ENCODE results near the gene PTPRZ1. TPM values are rescaled to one million over a fixed set of nuclear protein-coding genes. Genes with fewer than 3 reads are reported as not detected.

Gene PTPRZ1
- total and polyA plus RNA-seq, 2 of the 13 experiments (the other 11 are each of a cell fraction or from before 2014, with no cell fraction given), result not detected

DNA sequence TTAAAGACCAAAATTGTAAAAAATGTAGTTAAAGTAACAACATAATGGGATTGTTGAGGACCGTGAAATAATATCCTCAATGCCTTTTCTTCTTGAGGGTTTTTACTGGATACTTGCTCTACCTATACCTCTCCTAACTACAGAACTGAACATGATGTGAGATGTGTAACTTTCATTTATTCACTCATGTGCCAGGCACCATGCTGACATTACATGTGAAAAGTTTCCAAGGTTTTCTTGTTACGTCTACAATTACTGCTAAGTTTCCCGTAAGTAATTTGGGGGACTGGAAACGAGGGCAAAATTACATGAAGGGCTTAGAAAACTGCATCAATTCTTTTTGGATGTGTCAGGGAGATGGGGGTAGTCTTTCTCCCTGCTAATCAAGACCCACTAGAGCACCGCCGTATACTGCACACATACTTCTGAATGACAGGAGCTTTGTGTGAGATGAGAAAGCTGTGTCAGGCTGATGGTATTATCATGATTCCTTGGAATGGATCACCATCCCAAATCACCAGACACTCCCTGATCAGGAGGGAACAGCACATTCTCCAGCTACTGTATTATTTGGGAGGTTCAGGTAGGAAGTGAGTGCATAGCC, 41.8 kb downstream of the PTPRZ1 start (continued):
- TF ChIP-seq, protein P1, sequence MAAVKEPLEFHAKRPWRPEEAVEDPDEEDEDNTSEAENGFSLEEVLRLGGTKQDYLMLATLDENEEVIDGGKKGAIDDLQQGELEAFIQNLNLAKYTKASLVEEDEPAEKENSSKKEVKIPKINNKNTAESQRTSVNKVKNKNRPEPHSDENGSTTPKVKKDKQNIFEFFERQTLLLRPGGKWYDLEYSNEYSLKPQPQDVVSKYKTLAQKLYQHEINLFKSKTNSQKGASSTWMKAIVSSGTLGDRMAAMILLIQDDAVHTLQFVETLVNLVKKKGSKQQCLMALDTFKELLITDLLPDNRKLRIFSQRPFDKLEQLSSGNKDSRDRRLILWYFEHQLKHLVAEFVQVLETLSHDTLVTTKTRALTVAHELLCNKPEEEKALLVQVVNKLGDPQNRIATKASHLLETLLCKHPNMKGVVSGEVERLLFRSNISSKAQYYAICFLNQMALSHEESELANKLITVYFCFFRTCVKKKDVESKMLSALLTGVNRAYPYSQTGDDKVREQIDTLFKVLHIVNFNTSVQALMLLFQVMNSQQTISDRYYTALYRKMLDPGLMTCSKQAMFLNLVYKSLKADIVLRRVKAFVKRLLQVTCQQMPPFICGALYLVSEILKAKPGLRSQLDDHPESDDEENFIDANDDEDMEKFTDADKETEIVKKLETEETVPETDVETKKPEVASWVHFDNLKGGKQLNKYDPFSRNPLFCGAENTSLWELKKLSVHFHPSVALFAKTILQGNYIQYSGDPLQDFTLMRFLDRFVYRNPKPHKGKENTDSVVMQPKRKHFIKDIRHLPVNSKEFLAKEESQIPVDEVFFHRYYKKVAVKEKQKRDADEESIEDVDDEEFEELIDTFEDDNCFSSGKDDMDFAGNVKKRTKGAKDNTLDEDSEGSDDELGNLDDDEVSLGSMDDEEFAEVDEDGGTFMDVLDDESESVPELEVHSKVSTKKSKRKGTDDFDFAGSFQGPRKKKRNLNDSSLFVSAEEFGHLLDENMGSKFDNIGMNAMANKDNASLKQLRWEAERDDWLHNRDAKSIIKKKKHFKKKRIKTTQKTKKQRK (IDR thresholded peaks at IDR 0.05; ENCODE audit: low read length), result no peak
- no peak for TF ChIP-seq ZNF660 (CRISPR knock-in tag; IDR thresholded peaks at IDR 0.05; ENCODE audit: borderline replicate concordance, low read depth)
- TF ChIP-seq, protein P2, sequence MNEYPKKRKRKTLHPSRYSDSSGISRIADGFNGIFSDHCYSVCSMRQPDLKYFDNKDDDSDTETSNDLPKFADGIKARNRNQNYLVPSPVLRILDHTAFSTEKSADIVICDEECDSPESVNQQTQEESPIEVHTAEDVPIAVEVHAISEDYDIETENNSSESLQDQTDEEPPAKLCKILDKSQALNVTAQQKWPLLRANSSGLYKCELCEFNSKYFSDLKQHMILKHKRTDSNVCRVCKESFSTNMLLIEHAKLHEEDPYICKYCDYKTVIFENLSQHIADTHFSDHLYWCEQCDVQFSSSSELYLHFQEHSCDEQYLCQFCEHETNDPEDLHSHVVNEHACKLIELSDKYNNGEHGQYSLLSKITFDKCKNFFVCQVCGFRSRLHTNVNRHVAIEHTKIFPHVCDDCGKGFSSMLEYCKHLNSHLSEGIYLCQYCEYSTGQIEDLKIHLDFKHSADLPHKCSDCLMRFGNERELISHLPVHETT (CRISPR knock-in tag; conservative IDR thresholded peaks at IDR 0.05), result no peak
- no peak for TF ChIP-seq ZNF720 (CRISPR knock-in tag; IDR thresholded peaks at IDR 0.05)
- TF ChIP-seq PHB2 (IDR thresholded peaks at IDR 0.05; ENCODE audit: partially characterized antibody), result no peak

DNA sequence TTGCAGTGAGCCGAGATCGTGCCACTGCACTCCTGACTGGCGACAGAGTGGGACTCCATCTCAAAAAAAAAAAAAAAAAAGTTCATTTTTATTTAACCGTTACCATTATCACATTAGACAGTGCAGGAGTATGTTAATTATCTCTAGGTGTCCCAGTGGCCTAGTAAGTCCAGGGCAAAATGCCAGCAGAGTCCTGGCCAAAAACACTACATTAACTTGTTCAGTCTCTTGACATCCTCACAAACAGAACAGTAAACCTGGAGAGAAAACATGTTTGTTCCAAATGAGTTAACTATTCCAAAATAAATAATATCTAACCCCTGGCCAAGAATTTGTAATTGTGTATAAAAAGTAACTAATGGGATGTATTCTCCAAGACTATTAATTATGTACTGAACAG, 43.2 kb downstream of the PTPRZ1 start:
- H3K36me3 ChIP-seq (replicated peaks in 1 of 2; ENCODE audit: control insufficient read depth in 1 of 2, insufficient read depth in 2 of 2, low read length in 2 of 2), result no peaks in the 10 kb centered on the region
- no peak overlapping the region for H2AFZ ChIP-seq (ENCODE audit: low read length)
- WGBS (ENCODE audit: low lambda C conversion rate), result 10% methylated on average over 4 of the region's 4 CpGs
- H3K4me3 ChIP-seq (replicated peaks in 1 of 3; ENCODE audit: insufficient read depth in 1 of 3, low read depth in 2 of 3, low read length in 3 of 3), result no peak overlapping the region
- no peaks in the 10 kb centered on the region for H3K79me2 ChIP-seq (ENCODE audit: insufficient read depth, low read length)
- DNase-seq (ENCODE audit: low spot score), result no peak
- H3K27me3 ChIP-seq (ENCODE audit: control insufficient read depth in 1 of 2, insufficient read depth in 2 of 2, low read length in 2 of 2), result no peaks in the 10 kb centered on the region
- POLR2A ChIA-PET, result no interaction called here
- no peak overlapping the region for H3K4me2 ChIP-seq (ENCODE audit: low read depth, low read length)
- H3K4me1 ChIP-seq (ENCODE audit: insufficient read depth, low read length), result no peaks in the 10 kb centered on the region
- ATAC-seq, result no peak
- H3K9ac ChIP-seq (ENCODE audit: insufficient read depth, low read depth, low read length), result no peak overlapping the region
- no peaks in the 10 kb centered on the region for H4K20me1 ChIP-seq (ENCODE audit: insufficient read depth, low read length)
- BruUV-seq (replicated peaks), result no TSS peak
- H3K27ac ChIP-seq (ENCODE audit: extremely low read length, insufficient read depth, low read length), result no peak overlapping the region
- TF ChIP-seq MATR3 (CRISPR knock-in tag; IDR thresholded peaks at IDR 0.05) (no peak), ZNF564 (CRISPR knock-in tag; IDR thresholded peaks at IDR 0.05) (no peak), ZNF652 (CRISPR knock-in tag; IDR thresholded peaks at IDR 0.05; ENCODE audit: borderline replicate concordance, low read depth) (no peak), ELF1 (CRISPR knock-in tag; IDR thresholded peaks at IDR 0.05) (no peak), SMAD9 (CRISPR knock-in tag; IDR thresholded peaks at IDR 0.05) (no peak), TBL1XR1 (IDR thresholded peaks at IDR 0.05; ENCODE audit: borderline replicate concordance, low read length, partially characterized antibody) (no peak), RXRB (CRISPR knock-in tag; IDR thresholded peaks at IDR 0.05; ENCODE audit: borderline replicate concordance) (no peak), TBX3 (IDR thresholded peaks at IDR 0.05; ENCODE audit: borderline replicate concordance) (no peak)
- TF ChIP-seq, protein P3, sequence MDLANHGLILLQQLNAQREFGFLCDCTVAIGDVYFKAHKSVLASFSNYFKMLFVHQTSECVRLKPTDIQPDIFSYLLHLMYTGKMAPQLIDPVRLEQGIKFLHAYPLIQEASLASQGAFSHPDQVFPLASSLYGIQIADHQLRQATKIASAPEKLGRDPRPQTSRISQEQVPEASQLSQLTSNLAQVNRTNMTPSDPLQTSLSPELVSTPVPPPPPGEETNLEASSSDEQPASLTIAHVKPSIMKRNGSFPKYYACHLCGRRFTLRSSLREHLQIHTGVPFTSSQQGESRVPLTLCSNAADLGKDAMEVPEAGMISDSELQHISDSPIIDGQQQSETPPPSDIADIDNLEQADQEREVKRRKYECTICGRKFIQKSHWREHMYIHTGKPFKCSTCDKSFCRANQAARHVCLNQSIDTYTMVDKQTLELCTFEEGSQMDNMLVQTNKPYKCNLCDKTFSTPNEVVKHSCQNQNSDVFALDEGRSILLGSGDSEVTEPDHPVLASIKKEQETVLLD (CRISPR knock-in tag; IDR thresholded peaks at IDR 0.05; ENCODE audit: low read depth), result no peak
- in situ Hi-C loops (cut with HindIII; ENCODE audit: extremely low pct_ligation_motif_present, low pct_unique_long_range_greater_than_20kb), result no loop called here
- no peaks in the 10 kb centered on the region for H3K9me3 ChIP-seq (ENCODE audit: low read length)
- FAIRE-seq, result no peak
- intact Hi-C loops (cut with micrococcal nuclease; ENCODE audit: unreplicated experiment), result no loop called here
- CTCF ChIA-PET (ENCODE audit: low intra/inter-chr PET ratio, low total read pairs), result no interaction called here
